ENCODE measurements around the gene TTC38. TPM values are rescaled to one million over a fixed set of nuclear protein-coding genes. Genes with fewer than 3 reads are reported as not detected.

Gene TTC38
- total RNA-seq, 1 experiment from 2014 or later, result 26.8 TPM

DNA sequence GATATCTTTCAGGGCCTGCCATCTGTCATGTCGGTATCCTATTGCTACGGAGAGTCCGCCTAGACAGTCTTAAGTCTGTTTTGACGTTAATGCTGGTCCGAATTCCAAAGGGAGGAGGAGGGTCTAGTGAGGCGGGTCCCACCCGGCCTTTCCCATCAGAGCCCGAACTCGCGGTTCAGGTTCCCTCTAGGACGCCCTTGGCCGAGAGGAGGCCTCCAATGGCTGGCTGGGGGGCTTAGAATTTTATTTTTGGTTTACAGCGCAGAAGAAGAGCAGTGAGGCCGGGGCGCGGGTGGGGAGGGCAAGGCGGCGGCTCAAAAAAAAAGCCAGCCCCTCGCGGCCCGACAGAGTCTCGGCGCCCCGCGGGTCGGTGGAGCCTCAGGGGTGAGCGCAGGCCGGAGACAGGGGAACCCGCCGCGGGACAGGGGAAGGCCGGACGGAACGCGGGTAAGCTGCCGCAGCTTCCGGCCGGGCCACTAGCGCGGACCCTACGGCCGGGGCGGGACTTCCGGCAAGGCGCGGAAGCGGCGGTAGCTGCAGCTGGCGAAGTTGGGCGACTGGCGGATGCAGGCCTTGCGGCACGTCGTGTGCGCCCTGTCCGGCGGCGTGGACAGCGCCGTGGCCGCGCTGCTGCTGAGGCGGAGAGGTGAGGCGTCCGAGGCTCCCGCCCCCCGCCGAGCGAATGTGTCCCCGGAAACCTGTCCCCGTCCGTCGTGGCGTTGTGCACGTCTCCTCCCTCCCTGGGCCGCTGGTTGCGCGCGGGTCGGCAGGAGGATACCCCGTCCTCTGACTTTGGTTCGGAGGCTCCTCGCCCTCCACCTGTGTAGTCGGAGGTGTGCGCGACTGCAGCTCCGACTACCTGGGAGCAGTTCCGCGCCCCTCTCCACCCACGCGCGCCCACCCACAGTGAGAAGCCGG is 67.7 kb downstream of the TTC38 start, which contains the start of gene TRMU:
TSS of gene TRMU (plus strand) at position 514 of the 918 bp plus-strand sequence. CDS start at position 565, 51 bp downstream.
- H3K9me2 ChIP-seq (replicated peaks; ENCODE audit: low read length), result no peaks in the 10 kb centered on the region
- H3K4me3 ChIP-seq (ENCODE audit: low read length), result peak within 1 kb of the TSS; percentile 97
- peaks cover 46% of the 10 kb centered on the region for H3K79me2 ChIP-seq (ENCODE audit: low read length)
- TSS peak; percentile 89 for BruUV-seq (replicated peaks)
- H3K36me3 ChIP-seq (ENCODE audit: low read depth, low read length), result peaks cover 8% of the 10 kb centered on the region; the same call in 1 of the 2 replicates
- peak within 1 kb of the TSS; percentile 97 for H3K9ac ChIP-seq (ENCODE audit: low read length)
- H4K20me1 ChIP-seq (ENCODE audit: low read length), result no peaks in the 10 kb centered on the region
- H3K4me2 ChIP-seq (ENCODE audit: low read length), result peak within 1 kb of the TSS; percentile 97
- no peaks in the 10 kb centered on the region for H3K9me3 ChIP-seq (ENCODE audit: low read length)
- H3K4me1 ChIP-seq (ENCODE audit: insufficient read depth, low read length), result peaks cover 7% of the 10 kb centered on the region; the same call in 1 of the 2 replicates
- H3K27ac ChIP-seq (ENCODE audit: low read length), result peak within 1 kb of the TSS; percentile 43
- no peaks in the 10 kb centered on the region for H3K27me3 ChIP-seq (ENCODE audit: low read length)
- no peak for TF ChIP-seq EZH2 (IDR thresholded peaks at IDR 0.05; ENCODE audit: low read length, unreplicated experiment)
- TF ChIP-seq EZH2phosphoT487 (IDR thresholded peaks at IDR 0.05; ENCODE audit: borderline replicate concordance, low read length), result no peak
- TF ChIP-seq, protein P1, sequence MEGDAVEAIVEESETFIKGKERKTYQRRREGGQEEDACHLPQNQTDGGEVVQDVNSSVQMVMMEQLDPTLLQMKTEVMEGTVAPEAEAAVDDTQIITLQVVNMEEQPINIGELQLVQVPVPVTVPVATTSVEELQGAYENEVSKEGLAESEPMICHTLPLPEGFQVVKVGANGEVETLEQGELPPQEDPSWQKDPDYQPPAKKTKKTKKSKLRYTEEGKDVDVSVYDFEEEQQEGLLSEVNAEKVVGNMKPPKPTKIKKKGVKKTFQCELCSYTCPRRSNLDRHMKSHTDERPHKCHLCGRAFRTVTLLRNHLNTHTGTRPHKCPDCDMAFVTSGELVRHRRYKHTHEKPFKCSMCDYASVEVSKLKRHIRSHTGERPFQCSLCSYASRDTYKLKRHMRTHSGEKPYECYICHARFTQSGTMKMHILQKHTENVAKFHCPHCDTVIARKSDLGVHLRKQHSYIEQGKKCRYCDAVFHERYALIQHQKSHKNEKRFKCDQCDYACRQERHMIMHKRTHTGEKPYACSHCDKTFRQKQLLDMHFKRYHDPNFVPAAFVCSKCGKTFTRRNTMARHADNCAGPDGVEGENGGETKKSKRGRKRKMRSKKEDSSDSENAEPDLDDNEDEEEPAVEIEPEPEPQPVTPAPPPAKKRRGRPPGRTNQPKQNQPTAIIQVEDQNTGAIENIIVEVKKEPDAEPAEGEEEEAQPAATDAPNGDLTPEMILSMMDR (conservative IDR thresholded peaks at IDR 0.05; ENCODE audit: low read depth, low read length), result no peak
- intact Hi-C loops (cut with micrococcal nuclease), result no loop called here
- DNase-seq (peak; percentile 81), ATAC-seq (peak; percentile 93)
- no peaks in the 10 kb centered on the region for H3F3A ChIP-seq (ENCODE audit: low read length, unreplicated experiment)
- POLR2A ChIA-PET (ENCODE audit: unreplicated experiment), result interaction anchor here (0.6 kb wide), 1 partner anchor 219 kb away, joined by 6 read pairs; no protein-coding TSS in a partner anchor
- H2AFZ ChIP-seq (ENCODE audit: low read length), result peak within 1 kb of the TSS; percentile 96
- CTCF ChIA-PET, result no interaction called here

- peak overlapping the region; percentile 97 for H3K4me2 ChIP-seq (ENCODE audit: low read length)
- no peaks in the 10 kb centered on the region for H3K9me3 ChIP-seq (ENCODE audit: low read length)
- peak overlapping the region; percentile 97 for H3K9ac ChIP-seq (ENCODE audit: low read length)
- no peaks in the 10 kb centered on the region for H3K27me3 ChIP-seq (ENCODE audit: low read length)
- TSS peak; percentile 26 for BruUV-seq (replicated peaks)
- peak; percentile 4 for DNase-seq
- H3K9me2 ChIP-seq (replicated peaks; ENCODE audit: low read length), result no peaks in the 10 kb centered on the region
- H3K79me2 ChIP-seq (ENCODE audit: low read length), result peaks cover 46% of the 10 kb centered on the region
- peaks cover 7% of the 10 kb centered on the region; the same call in 1 of the 2 replicates for H3K4me1 ChIP-seq (ENCODE audit: insufficient read depth, low read length)
- intact Hi-C loops (cut with micrococcal nuclease), result no loop called here
- ATAC-seq, result peak; percentile 51
- peaks cover 8% of the 10 kb centered on the region; the same call in 1 of the 2 replicates for H3K36me3 ChIP-seq (ENCODE audit: low read depth, low read length)
- peak overlapping the region; percentile 96 for H2AFZ ChIP-seq (ENCODE audit: low read length)
- no peaks in the 10 kb centered on the region for H3F3A ChIP-seq (ENCODE audit: low read length, unreplicated experiment)
- ChIA-PET CTCF (no interaction called here), POLR2A (ENCODE audit: unreplicated experiment) (interaction anchor here (0.6 kb wide), 1 partner anchor 220 kb away, joined by 6 read pairs; no protein-coding TSS in a partner anchor)
- TF ChIP-seq EZH2 (IDR thresholded peaks at IDR 0.05; ENCODE audit: low read length, unreplicated experiment) (no peak), EZH2phosphoT487 (IDR thresholded peaks at IDR 0.05; ENCODE audit: borderline replicate concordance, low read length) (no peak)
- TF ChIP-seq, protein P1 (conservative IDR thresholded peaks at IDR 0.05; ENCODE audit: low read depth, low read length), result no peak
- no peaks in the 10 kb centered on the region for H4K20me1 ChIP-seq (ENCODE audit: low read length)
- peak overlapping the region; percentile 35 for H3K27ac ChIP-seq (ENCODE audit: low read length)
- H3K4me3 ChIP-seq (ENCODE audit: low read length), result peak overlapping the region; percentile 97
Observed at GRCh38 chr22:46336119-46337078, 68.6 kb downstream of the TTC38 start.

Measured in PC-3 (cell line).